Stimulated activated CD8-positive, alpha-beta memory T cell treated with anti-CD3 and anti-CD28 coated beads, Interleukin-15, amount 100 ng/mL, for 48 hours (primary cell): Measurements from ENCODE around the gene IDH3A.

Source experiments
- DNase-seq, 2 donors: peaks; one replicate each; pipeline ENCODE4 v3.0.0-alpha.2; 2020; ENCODE audit warnings: low read depth in 2 of 2

Gene IDH3A

GRCh38 chr15:78203346-78204225, 54.4 kb downstream of the IDH3A start:
- no peak for DNase-seq

GRCh38 chr15:78204351-78205309, 55.5 kb downstream of the IDH3A start:
- DNase-seq, result no peak

- DNase-seq, result no peak
These were observed 56.2 kb downstream of the IDH3A start for GRCh38 chr15:78205337-78205736.

- DNase-seq, result no peak
These were observed 56.7 kb downstream of the IDH3A start for GRCh38 chr15:78205856-78206255.

- DNase-seq, result no peak
These were observed 57.4 kb downstream of the IDH3A start for GRCh38 chr15:78206326-78207109.

- no peak for DNase-seq
These were observed 57.9 kb downstream of the IDH3A start for GRCh38 chr15:78207110-78207458.

- no peak for DNase-seq
These were observed 58.6 kb downstream of the IDH3A start for GRCh38 chr15:78207641-78208340.

GRCh38 chr15:78208341-78208844, 59.2 kb downstream of the IDH3A start:
- no peak for DNase-seq

- DNase-seq, result no peak
These were observed 59.9 kb downstream of the IDH3A start for GRCh38 chr15:78208887-78209645.

GRCh38 chr15:78209646-78210348, 60.6 kb downstream of the IDH3A start:
- DNase-seq, result no peak

GRCh38 chr15:78210349-78210717, 61.2 kb downstream of the IDH3A start:
- DNase-seq, result no peak

- no peak for DNase-seq
These were observed 62.2 kb downstream of the IDH3A start for GRCh38 chr15:78211189-78211921.

GRCh38 chr15:78212008-78212407, 62.8 kb downstream of the IDH3A start:
- DNase-seq, result no peak

GRCh38 chr15:78212546-78213424, 63.6 kb downstream of the IDH3A start:
- no peak for DNase-seq

- DNase-seq, result no peak
These were observed 64.2 kb downstream of the IDH3A start for GRCh38 chr15:78213425-78213750.

GRCh38 chr15:78213956-78214355, 64.8 kb downstream of the IDH3A start:
- DNase-seq, result no peak

GRCh38 chr15:78216276-78217104, 67.3 kb downstream of the IDH3A start:
- DNase-seq, result no peak
